GM19438 (cell line): Measurements from ENCODE around the gene PCSK5.
"Not testable (repeated sequence)": the region's sequence is repeated elsewhere in the genome, so short reads cannot be mapped to it uniquely, and the experiment has no call there.

Experiments
- ATAC-seq: cut with Tn5 transposase; IDR thresholded peaks from one replicate; pipeline ENCODE4 v1.9.1; 2021; ENCODE audit warnings: low read depth; ENCODE audit not compliant: unreplicated experiment

The PCSK5 gene

DNA sequence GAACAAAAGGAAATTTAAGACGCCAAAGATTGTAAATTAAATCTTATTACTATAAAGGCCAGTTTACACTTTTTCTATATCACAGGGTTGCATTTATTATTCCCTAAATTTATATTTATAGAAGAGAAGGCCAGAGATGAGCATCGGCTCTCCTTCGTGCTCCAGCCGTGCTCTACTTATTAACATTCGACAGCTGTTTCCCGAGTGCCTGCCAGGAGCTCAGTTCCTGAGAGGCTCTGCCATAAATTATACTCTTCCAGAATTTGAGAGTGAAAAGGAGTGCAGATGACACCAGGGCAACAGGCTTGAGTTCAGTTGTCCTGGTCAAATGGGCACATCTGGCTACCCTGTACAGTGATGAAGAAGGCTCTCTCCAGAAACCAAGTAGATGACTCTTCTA, 70.1 kb downstream of the PCSK5 start:
- ATAC-seq, result no peak

- no peak for ATAC-seq
Measured at GRCh38 chr9:75962013-75962661, 71.7 kb downstream of the PCSK5 start.

DNA sequence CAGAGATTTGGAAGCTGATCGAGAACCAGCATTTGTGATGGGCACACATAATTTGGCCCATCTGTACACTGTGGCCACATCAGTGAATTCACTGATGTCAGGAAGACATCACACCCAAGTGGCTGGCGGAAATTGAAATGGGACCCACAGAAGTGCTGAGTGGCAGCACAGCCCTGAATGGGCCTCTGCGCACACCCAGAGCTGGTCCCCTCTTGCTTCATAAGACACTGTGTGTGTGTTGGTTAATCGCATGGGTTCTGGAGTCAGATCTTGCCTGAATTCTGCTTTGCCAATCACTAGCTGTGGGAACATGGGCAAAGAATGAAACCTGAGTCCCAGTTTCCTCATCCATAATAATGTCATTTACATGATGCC, 72.2 kb downstream of the PCSK5 start:
- no peak for ATAC-seq

DNA sequence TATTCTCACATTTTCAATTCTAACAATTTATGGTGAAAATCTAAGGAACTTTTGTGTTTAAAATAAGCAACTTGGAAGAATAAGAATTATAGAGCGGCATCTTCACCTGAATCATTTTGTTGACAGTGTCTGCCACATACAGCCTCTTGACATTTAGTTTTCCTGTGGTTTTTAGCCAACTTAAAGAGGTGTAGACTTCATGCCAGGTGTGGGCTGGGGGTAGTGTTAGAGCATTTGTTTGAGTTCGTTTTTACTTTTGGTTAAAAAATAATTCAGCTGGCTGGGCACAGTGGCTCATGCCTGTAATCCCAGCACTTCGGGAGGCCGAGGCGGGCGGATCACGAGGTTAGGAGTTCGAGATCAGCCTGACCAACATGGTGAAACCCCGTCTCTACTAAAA, 72.8 kb downstream of the PCSK5 start:
- ATAC-seq, result not testable (repeated sequence)

DNA sequence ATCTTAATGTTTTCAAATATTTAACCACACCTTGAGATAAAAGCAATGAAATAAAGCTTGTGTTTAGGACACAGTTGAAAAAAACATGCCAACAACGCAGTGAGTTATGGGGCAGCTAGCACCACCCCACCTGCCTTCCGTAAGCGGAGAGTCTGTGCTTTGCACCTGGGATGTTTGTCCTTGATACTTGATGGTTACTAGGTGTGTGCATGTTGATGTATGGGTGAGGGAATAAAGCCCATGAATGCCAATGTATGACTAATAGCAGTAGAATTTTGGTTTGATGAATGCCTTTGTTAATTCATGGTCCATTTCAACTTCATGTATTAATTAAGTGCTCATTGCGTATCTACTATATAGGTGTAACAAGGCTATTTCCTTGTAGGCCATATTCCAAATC, 74.0 kb downstream of the PCSK5 start:
- no peak for ATAC-seq

DNA sequence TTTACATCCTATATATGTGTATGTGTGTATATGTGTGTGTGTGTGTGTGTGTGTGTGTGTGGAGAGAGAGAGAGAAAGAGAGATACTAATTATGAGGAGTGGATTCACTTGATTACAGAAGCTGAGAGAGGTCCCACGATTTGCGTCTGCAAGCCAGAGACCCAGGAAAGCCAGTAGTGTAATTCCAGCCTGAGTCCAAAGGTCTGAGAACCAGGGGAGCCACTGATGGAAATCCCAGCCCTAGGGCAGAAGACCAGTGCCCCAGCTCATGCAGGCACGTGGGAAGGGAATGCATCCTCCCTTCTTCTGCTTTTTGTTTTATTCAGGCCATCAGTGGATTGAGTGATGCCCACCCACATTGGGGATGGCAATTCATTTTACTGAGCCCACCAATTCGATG, 74.8 kb downstream of the PCSK5 start:
- no peak for ATAC-seq

DNA sequence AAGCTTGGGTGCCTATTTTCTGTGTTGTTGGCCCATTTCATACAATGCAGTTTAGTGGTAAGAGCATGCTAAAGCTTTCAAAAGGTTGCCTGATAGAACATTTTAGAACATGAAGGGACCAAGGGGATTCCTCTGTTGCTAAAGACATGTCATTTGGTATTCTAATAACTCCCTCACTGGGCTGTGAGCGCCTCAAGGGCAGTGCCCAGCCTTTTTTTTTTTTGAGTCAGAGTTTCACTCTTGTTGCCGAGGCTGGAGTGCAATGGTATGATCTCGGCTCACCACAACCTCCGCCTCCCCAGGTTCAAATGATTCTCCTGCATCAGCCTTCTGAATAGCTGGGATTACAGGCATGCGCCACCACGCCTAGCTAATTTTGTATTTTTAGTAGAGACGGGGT, 77.1 kb downstream of the PCSK5 start:
- ATAC-seq, result no peak

DNA sequence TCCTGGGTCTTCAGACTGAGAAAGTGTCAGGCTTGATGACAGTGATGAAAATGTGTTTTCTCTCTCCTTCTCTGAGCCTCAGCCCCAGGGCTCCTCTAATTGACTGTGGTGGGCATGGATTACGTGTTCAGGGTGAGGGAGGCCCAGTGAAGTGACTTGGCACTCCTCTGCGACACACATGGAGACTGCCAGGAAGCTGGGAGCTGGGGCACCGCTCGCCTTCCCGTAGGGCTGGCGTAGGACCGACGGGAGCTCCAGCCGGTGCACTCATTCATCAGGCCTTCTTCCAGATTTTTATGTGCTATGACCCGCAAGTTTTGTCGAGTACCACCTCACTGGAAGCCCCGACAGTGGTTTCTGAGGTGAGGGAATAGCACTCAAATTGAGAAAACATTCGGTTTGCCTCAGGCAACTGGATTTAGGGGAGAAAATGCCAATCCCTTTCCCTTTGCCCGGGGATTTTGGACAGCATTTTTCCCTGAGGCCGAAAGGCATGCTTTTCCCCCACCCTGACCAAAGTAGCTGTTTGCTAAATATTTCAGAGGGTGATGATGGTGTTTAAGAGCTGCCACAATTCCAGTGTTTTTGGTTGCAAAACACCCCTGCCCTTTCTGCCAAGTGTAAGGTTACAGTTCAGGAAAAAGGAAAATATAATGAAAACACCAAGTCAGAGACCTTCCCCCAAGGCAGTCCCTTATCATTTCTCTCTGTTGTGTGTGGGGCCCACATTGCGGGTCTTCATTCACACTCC, 83.7 kb downstream of the PCSK5 start:
- no peak for ATAC-seq

GRCh38 chr9:75975071-75975470, 84.6 kb downstream of the PCSK5 start:
- ATAC-seq, result no peak

DNA sequence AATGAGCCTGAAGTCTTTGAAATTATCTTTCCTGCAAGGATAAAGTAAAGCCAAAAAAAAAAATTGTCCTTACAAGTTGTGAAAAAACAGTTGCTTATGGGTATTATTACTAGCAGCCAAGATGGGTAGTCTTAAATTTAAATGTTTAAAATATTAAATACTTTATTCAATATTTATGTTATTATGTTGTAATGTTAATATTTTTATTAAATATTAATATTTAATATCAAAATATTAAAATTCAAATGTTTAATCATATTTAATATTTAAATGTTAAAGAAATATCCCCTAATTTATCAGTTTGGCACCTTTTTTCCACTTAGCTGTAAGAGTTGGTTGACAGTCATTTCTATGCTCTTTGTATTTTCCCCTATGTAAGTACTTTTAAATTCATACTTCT, 86.1 kb downstream of the PCSK5 start:
- no peak for ATAC-seq

DNA sequence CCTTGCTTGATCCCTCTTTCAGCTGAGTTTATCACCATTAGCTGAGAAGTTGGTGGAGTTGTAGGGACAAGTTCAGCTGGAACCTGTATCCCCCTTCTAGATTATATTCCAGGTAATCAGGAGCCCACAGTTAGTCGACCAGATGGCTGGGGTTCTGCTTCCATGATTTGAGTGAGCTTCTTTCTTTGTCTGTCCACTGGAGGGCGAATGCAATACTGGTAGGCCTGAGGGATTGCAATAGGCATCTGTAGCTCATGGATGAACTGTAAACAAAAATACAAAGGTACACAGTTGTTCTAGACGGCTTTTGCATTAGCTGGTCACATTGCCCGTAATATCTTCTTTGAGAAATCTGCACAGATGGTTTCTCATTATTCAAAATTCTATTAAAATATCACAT, 88.9 kb downstream of the PCSK5 start:
- no peak for ATAC-seq

- ATAC-seq, result no peak
Measured at GRCh38 chr9:75983319-75984045, 93.0 kb downstream of the PCSK5 start.

GRCh38 chr9:75985515-75985914, 95.0 kb downstream of the PCSK5 start:
- no peak for ATAC-seq

DNA sequence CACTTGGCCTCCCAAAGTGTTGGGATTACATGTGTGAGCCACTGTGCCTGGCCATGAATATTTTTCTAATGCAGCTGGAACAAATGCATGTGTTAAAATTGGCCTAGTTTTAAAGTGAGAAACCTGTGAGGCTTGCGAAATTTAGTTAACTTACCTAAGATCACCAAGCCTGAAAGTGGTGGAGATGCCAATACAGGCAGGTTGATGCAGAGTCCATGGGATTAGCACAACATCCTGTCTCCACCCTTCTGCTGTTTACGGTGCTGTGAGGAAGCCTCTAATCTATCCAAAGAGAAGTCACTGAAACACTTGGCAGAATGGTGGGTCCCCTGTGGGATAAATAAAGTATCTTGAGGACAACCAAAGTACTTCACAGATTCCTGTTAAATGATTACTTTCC, 98.2 kb downstream of the PCSK5 start:
- ATAC-seq, result no peak

DNA sequence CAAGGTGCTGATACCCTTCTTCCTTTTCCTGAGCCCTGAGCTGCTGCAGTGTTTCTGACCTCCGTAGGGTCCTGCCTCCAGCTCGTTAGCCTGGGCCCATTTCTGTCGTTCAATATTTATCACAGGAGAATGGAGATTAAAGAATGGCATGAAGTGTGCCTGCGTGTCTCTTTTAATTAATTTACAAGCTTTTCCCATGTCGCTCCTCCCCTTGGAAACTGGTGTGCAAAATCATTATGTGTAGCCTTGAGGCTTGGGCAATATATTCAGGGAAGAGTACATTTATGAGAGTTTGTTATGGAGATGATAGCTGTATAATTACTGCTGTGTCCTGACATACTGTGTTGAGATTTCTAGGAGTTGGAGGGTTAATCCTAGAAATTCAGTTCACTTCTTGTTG, 99.7 kb downstream of the PCSK5 start:
- no peak for ATAC-seq

DNA sequence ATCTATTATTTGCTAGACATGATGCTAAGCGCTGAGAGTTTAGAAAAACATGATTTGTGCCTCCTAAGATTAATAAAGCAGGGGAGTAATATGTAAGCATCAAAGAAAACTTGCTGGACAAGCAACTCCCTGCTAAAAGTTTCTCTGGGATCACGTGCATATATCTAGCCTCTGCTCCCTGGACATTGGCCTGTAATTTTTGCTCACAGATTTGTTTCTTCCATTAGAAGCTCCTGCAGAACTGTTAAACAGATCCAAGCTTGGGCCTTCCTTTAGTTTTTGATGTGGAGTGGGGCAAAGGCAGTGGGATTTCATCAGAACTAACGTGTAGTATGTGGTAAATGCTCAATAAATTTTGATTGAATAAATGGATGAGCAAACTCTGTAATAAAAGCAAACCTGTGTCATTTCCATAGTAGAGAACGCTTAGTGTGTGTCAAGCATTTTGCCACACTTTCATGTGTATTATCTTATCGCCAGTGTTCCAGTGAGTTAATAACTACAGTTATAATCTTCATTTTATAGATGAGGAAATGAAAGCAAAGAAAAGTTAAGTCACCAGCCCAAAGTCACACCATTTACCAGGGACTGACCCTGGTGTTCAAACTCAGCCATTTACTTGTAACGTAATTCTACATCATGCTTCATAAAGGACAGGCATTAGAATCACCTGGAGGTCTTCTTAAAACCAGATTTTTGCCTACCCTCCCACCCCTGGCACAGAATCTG, 100.3 kb downstream of the PCSK5 start:
- no peak for ATAC-seq

- no peak for ATAC-seq
Measured at GRCh38 chr9:75992482-75993206, 102.2 kb downstream of the PCSK5 start.

GRCh38 chr9:75993434-75993833, 103.0 kb downstream of the PCSK5 start:
- no peak for ATAC-seq

DNA sequence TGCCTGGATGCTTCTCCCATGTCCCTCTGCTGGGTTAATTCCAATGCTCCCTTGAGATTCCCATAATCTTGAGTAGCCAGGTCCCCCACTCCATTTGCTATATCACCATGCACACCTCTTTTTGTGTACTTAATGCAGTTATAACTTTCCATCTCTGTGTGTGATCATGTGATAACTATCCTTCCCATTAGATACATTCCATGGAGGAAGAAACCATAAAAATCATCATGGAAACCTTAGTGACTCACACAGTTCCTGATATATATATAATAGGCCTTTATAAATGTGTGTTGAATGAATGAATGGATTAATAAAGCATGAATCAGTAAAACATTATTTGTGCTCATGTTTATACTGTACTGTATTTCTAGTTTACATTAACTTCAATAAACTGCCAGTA, 104.6 kb downstream of the PCSK5 start:
- no peak for ATAC-seq

DNA sequence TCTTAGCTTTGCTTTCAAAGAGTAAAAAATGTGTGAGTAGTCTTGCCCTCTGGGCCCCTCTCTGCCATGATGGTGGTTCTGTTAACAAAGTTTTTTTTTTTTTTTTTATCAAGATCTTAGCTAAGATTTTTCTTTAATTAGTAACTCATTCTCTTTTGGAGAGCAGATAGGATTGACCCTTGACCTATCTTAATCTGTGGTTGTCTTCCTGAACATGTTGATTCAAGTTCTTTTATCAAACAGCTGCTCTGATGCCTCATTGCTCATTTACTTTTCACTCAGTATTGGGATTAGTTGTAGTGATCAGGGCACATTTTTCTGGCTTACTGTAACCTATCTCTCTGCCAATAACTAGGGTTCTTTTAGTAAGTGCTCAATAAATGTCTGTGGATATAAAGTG, 106.3 kb downstream of the PCSK5 start:
- ATAC-seq, result no peak

GRCh38 chr9:75997206-75997605, 106.7 kb downstream of the PCSK5 start:
- no peak for ATAC-seq
